Mononuclear cell (primary cell): Measurements from ENCODE around the gene MDM2. TPM values are rescaled to one million over a fixed set of nuclear protein-coding genes. Genes with fewer than 3 reads are reported as not detected.
"Not testable (repeated sequence)": the region's sequence is repeated elsewhere in the genome, so short reads cannot be mapped to it uniquely, and the experiment has no call there.

Experiments
- H3K27me3 ChIP-seq: 2 replicates; pipeline ENCODE4 v1.6.0; 2011; ENCODE audit warnings: low read length, control low read depth; ENCODE audit not compliant: insufficient read depth
- H3K4me1 ChIP-seq: 2 replicates; pipeline ENCODE4 v1.5.1; 2011; ENCODE audit warnings: mild to moderate bottlenecking, low read length, control low read depth; ENCODE audit not compliant: insufficient read depth
- H3K4me3 ChIP-seq: 2 replicates; pipeline ENCODE4 v1.5.1; 2011; ENCODE audit warnings: mild to moderate bottlenecking, low read length, moderate library complexity
- H3K9me3 ChIP-seq: 2 replicates; pipeline ENCODE4 v1.5.1; 2011; ENCODE audit warnings: low read depth, mild to moderate bottlenecking, control low read depth, low read length
- total RNA-seq: library from RNA; depleted of rRNA; stranded (reverse); fragments of >200 nt; gene quantifications from one replicate; pipeline ENCODE4 v1.2.3, GENCODE V29; 2012

Gene MDM2
- total RNA-seq, 1 donor, result 109 TPM

DNA sequence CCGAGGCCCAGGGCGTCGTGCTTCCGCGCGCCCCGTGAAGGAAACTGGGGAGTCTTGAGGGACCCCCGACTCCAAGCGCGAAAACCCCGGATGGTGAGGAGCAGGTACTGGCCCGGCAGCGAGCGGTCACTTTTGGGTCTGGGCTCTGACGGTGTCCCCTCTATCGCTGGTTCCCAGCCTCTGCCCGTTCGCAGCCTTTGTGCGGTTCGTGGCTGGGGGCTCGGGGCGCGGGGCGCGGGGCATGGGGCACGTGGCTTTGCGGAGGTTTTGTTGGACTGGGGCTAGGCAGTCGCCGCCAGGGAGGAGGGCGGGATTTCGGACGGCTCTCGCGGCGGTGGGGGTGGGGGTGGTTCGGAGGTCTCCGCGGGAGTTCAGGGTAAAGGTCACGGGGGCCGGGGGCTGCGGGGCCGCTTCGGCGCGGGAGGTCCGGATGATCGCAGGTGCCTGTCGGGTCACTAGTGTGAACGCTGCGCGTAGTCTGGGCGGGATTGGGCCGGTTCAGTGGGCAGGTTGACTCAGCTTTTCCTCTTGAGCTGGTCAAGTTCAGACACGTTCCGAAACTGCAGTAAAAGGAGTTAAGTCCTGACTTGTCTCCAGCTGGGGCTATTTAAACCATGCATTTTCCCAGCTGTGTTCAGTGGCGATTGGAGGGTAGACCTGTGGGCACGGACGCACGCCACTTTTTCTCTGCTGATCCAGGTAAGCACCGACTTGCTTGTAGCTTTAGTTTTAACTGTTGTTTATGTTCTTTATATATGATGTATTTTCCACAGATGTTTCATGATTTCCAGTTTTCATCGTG is 612 bp downstream of the MDM2 start:
- peaks cover 32% of the 10 kb centered on the region for H3K4me1 ChIP-seq
- H3K9me3 ChIP-seq, result no peaks in the 10 kb centered on the region
- no peaks in the 10 kb centered on the region for H3K27me3 ChIP-seq
- peak overlapping the region; percentile 96 for H3K4me3 ChIP-seq

DNA sequence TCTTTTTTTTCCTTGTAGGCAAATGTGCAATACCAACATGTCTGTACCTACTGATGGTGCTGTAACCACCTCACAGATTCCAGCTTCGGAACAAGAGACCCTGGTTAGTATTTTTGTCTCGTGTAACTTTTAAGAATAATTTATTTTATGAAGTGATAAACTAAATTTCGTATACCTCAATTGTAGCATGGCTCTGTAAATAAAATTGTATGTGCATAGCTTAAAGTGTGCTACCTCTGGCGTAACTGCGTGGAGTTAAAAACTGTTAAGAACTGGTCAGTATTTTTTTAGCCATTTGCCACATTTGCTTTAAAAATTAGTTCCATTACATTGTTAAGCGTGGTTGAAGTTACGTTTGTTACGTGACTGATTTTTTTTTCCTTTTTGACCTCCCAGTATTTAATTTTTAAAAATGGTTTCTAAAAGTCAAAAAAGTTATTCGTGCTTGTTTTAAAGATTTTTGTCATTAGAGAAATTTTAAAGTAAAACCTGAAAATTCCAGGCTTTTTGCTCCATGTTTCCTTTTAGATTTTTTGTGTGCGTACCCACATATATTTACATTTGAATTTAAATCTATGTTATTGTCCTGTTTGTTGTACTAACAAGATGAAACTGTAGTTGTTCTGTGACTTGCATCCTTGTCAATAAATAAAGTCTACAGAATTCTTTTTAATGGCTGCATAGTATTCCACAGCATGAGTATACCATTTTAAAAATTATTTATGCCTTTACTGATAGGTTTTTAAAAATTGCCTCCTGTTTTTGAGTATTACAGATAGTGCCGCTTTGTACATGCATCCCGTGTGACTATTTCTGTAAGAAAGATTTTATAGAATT is 1.4 kb downstream of the MDM2 start:
- peaks cover 32% of the 10 kb centered on the region for H3K4me1 ChIP-seq
- no peaks in the 10 kb centered on the region for H3K9me3 ChIP-seq
- H3K27me3 ChIP-seq, result no peaks in the 10 kb centered on the region
- H3K4me3 ChIP-seq, result peak overlapping the region; percentile 96

DNA sequence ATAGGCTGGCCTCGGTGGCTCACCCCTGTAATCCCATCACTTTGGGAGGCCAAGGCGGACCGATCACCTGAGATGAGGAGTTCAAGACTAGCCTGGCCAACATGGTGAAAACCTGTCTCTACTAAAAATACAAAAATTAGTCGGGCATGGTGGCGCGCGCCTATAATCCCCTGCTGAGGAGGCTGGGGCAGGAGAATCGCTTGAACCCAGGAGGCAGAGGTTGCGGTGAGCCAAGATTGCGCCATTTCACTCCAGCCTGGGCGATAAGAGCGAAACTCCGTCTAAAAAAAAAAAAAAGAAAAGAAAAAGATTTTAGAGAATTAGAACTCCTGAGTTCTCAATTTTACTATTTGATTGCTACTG is 2.0 kb downstream of the MDM2 start:
- not testable (repeated sequence) for H3K9me3 ChIP-seq, H3K4me3 ChIP-seq, H3K27me3 ChIP-seq
- H3K4me1 ChIP-seq, result peaks cover 32% of the 10 kb centered on the region

DNA sequence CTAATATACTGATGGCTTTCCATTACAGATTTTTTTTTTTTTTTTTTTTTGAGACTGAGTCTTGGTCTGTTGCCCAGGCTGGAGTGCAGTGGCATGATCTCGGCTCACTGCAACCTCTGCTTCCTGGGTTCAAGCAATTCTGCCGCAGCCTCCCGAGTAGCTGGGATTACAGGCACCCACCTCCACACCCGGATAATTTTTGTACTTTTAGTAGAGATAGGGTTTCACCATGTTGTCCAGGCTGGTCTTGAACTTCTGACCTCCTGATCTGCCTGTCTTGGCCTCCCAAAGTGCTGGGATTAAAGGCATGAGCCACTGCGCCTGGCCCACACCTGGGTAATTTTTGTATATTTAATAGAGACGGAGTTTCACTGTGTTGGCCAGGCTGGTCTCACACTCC is 3.6 kb downstream of the MDM2 start:
- not testable (repeated sequence) for H3K27me3 ChIP-seq, H3K9me3 ChIP-seq, H3K4me3 ChIP-seq
- peaks cover 31% of the 10 kb centered on the region for H3K4me1 ChIP-seq

DNA sequence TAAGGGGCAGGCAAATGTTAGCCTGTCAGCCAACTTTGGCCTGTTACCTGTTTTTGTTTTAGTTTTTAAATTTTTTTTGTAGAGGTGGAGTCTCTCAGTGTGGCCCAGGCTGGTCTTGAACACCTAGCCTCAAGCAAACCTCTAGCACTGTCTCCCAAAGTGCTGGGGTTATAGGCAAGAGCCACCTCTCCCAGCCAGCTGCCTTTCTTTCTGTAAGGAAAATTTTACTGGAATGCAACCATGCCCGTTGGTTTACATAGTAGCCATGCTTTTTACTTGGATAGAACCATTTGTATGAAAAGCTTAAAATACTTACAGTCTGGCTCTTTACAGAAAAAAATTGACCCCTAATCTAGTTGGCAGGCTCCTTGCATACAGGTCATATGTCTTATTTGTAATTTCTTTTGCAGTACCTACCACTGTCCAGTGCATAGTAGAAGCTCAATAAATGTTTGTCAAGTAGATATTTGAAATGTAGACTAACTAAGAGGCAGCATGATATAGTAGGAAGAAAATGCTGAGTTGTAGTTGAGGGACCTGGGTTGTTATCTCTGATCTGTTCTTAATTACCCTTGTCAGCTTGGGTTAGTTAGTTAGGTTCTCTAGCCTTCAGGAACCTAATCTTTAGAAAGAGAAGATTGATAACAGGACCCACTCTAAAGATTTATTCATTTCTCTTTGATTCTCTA is 4.7 kb downstream of the MDM2 start:
- Histone ChIP-seq H3K4me3 (no peak overlapping the region), H3K27me3 (no peaks in the 10 kb centered on the region), H3K9me3 (no peaks in the 10 kb centered on the region), H3K4me1 (peaks cover 22% of the 10 kb centered on the region)

DNA sequence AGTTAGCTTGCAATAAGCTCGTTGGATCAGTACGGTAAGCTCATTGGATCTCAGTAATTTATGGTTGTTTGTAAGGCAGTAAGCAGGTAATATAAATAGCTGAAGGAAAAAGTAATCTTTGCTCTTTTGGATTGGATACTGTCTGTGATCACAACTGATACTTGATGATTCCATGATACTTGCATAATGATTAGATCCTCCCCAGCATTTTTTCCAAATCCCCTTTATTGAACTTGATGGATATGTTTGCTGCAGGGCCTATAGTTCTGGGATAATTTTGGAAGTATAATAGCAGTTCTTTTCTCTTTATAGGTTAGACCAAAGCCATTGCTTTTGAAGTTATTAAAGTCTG is 5.2 kb downstream of the MDM2 start:
- H3K4me1 ChIP-seq, result peaks cover 22% of the 10 kb centered on the region
- no peaks in the 10 kb centered on the region for H3K9me3 ChIP-seq
- no peak overlapping the region for H3K4me3 ChIP-seq
- no peaks in the 10 kb centered on the region for H3K27me3 ChIP-seq

DNA sequence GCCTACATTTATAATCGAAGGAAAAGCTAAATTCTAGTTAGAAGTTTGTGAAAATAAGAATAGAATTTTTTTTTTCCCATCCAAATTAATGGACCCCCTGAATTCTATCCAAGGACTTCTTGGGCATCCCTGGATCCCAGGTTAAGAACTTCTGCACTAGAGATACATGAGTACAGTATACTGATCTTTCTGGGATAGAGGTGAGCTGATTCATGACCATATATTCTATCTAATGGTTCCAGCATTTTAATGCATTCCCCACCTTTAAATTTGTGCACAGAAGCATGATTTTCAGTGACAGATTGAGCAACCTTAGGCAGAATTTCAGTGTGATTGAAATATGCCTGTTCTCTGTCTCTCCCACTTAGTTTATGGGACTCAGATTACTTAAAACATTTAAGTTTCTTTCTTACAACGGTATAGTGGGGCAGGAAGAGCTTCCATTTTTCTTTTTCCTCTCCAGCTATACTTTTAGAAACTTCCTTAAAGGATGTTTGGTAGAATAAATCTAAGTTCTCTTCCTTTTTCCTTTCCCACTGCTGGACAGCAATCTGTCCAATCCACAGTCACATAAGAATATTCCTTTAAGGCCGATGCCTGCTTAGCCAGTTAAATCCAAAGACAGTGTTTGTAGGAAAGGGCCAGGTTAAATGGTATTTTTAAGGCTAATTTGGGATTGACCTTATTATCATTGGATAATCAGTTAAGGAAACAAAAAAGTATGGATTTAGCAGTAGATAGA is 6.7 kb downstream of the MDM2 start:
- Histone ChIP-seq H3K4me3 (no peak overlapping the region), H3K4me1 (peaks cover 15% of the 10 kb centered on the region)

DNA sequence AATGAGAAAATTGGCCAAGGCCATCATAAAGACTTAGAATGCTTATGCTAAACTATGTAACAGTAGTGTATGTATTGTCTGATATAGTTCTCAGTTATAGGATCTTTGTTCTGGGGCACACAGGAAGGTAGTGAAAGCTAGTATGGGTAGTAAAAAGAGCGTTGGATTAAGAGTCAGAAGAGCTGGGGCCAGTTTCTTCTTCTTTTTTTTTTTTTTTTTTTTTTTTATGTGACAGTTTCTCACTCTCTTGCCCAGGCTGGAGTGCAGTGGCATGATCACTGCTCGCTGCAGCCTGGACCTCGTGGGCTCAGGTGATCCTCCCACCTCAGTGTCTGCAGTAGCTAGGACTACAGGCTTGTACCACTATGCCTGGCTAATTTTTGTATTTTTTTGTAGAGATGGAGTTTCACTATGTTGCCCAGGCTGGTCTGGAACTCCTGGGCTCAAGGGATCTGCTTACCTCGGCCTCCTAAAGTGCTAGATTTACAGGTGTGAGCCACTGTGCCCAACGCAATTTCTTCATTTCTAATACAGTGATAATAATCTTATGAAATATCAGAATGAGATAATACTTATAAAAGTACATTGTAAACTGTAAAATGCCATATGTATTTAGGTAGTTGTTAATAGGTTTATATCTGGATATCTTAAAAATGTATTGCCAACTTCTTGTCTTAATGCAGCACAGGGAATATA is 7.4 kb downstream of the MDM2 start:
- no peak overlapping the region for H3K4me3 ChIP-seq
- no peaks in the 10 kb centered on the region for H3K27me3 ChIP-seq
- no peaks in the 10 kb centered on the region for H3K9me3 ChIP-seq
- H3K4me1 ChIP-seq, result peaks cover 14% of the 10 kb centered on the region

More for the DNA sequence above, 6.7 kb downstream of the MDM2 start:
- Histone ChIP-seq H3K27me3 (no peaks in the 10 kb centered on the region), H3K9me3 (no peaks in the 10 kb centered on the region)

DNA sequence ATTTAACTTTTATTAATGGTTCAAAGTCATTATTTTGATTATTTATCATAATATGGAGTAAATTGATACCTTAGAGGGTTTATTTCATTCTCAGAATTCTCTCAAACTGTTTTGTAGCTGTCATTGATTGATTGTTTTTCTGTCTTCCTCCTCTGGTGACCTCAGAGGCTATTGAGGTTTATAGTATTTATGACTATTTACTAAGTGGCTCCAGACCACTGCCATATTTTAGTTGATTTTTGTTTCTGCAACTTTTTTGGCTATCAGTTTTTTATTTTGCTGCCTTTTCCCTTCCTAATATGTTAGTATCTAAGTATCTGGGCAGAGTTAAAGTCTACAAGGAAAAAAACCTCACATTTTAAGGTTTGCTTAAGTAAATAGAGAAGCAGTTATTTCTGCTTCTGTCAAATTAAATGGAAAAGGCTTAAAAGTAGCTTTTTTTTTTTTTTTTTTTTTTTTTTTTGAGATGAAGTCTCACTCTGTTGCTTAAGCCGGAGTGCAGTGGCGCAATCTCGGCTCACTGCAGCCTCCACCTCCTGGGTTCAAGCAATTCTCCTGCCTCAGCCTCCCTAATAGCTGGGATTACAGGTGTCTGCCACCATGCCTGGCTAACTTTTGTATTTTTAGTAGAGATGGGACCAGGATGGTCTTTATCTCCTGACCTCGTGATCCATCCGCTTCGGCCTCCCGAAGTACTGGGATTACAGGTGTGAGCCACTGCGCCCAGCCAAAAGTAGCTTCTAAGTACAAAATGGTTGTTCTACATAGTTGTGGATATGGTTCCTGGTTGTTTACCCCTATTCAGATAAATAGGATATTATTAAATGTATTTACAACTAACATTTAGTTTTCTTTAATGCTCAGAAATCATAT is 8.2 kb downstream of the MDM2 start:
- Histone ChIP-seq H3K9me3 (no peaks in the 10 kb centered on the region), H3K27me3 (no peaks in the 10 kb centered on the region), H3K4me1 (peaks cover 11% of the 10 kb centered on the region), H3K4me3 (no peak overlapping the region)

DNA sequence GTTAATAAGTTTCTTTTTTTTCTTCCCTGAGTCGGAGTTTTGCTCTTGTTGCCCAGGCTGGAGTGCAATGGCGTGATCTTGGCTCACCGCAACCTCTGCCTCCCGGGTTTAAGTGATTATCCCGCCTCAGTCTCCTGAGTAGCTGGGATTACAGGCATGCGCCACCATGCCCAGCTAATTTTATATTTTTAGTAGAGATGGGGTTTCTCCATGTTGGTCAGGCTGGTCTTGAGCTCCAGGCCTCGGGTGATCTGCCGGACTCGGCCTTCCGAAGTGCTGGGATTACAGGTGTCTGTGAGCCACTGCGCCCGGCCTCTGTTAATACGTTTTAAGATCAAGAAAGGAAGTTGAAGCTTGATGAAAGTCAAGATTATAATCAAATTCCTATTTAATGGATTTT is 11.5 kb downstream of the MDM2 start:
- H3K9me3 ChIP-seq, H3K4me3 ChIP-seq, H3K27me3 ChIP-seq: not testable (repeated sequence)
- peaks cover 10% of the 10 kb centered on the region for H3K4me1 ChIP-seq

DNA sequence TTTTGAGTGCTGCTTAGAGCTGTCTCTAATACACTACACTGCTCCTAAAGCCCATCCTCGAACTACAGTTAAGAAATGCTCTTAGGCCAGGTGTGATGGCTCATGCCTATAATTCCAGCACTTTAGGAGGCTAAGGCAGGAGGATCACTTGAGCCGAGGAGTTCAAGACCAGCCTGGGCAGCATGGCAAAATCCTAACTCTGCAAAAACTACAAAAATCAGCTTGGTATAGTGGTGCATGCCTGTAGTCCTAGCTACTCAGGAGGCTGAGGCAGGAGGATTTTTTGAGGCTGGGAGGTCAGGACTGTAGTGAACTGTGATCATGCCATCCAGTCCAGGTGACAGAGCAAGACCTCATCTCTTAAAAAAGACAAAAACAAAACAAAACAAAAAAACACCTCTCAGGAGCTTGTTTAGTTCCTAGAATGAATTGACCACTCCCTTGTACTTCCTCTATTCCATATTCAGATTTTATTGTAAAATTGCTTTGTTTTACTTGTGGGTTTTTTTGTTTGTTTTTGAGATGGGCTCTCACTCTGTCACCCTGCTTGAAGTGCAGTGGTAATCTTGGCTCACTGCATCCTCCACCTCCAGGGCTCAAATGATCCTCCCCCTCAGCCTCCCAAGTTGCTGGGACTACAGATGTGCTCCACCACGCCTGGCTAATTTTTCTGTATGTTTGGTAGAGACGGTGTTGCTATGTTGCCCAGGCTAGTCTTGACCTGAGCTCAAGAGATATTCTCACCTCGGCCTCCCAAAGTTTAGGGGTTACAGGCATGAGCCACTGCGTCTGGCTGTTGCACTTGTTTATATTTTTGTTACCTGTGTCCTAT is 13.6 kb downstream of the MDM2 start:
- Histone ChIP-seq H3K4me3 (no peak overlapping the region), H3K9me3 (no peaks in the 10 kb centered on the region), H3K4me1 (peaks cover 10% of the 10 kb centered on the region), H3K27me3 (no peaks in the 10 kb centered on the region)

DNA sequence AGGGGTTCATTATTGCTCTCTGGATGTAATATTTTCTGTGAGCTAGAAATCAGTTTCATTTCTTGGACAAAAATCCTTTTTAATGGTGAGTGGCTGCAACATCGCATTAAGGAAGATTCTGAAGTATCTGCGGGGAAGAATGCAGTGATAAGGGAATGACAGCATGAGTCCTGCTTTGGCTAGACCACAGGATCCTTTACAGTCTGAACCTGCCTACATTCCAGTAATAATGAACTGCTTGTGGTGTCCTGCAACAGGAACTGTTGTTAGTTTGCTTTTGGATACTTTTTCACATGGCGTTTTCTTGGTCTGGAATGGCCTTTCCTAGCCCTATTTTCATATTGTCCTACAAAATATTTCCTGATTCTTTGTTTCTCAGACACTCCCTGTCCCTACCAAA is 15.7 kb downstream of the MDM2 start:
- peaks cover 10% of the 10 kb centered on the region for H3K4me1 ChIP-seq
- no peaks in the 10 kb centered on the region for H3K9me3 ChIP-seq

DNA sequence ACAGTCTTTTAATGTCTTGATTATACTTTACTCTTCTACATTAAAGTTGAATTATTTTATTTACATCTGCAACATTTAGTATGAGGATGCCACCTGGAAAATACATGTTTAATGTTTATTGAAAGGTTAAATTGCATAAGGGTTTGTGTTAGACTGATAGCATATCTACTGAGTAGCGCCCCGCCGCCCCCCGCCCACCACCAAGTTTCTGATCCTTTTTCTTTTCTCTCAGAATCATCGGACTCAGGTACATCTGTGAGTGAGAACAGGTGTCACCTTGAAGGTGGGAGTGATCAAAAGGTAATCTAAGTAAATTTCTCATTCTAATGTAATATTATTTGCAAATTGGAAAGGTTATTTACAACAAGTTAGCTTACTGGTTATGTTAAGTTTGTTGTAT is 16.2 kb downstream of the MDM2 start:
- Histone ChIP-seq H3K27me3 (no peaks in the 10 kb centered on the region), H3K4me3 (no peak overlapping the region), H3K4me1 (peaks cover 10% of the 10 kb centered on the region), H3K9me3 (no peaks in the 10 kb centered on the region)

More for the DNA sequence above, 15.7 kb downstream of the MDM2 start:
- Histone ChIP-seq H3K27me3 (no peaks in the 10 kb centered on the region), H3K4me3 (no peak overlapping the region)
